ENCODE measurements around the gene GPR42. TPM values are rescaled to one million over a fixed set of nuclear protein-coding genes. Genes with fewer than 3 reads are reported as not detected.

The GPR42 gene
- total and polyA plus RNA-seq, 10 of the 15 experiments (the other 5 are each of a cell fraction or from before 2014, with no cell fraction given), result 0.13 TPM; not detected in 9

DNA sequence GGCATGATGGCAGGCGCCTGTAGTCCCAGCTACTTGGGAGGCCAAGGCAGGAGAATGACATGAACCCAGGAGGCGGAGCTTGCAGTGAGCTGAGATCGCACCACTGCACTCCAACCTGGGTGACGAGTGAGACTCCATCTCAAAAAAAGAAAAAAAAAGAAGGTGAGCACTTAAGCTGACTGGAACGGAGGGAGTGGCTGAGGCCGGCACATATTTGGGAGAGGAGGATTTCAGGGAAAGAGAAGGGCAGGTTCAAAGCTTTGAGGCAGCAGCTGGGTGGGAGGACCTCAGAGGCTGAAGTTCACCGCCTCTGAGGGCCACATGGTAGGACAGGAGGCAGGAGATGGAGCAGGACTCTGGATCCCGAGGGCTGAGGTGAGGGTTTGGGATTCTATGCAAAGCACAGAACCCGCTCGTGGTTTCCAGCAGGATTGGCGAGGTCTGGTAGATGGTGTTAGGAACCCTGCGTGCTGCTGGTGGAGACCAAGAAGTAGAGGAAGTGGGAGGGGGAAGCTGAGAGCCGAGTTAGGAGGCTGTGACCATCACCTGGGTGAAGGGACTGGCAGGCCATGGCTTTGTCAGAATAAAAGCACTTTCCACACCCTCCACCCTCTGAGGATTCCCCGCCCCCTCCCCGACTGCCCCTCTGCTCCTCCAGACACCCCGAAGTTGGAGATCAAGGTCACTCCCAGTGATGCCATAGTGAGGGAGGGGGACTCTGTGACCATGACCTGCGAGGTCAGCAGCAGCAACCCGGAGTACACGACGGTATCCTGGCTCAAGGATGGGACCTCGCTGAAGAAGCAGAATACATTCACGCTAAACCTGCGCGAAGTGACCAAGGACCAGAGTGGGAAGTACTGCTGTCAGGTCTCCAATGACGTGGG, 33.5 kb upstream of the GPR42 start (continued):
- TF ChIP-seq, protein P1, sequence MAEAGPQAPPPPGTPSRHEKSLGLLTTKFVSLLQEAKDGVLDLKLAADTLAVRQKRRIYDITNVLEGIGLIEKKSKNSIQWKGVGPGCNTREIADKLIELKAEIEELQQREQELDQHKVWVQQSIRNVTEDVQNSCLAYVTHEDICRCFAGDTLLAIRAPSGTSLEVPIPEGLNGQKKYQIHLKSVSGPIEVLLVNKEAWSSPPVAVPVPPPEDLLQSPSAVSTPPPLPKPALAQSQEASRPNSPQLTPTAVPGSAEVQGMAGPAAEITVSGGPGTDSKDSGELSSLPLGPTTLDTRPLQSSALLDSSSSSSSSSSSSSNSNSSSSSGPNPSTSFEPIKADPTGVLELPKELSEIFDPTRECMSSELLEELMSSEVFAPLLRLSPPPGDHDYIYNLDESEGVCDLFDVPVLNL (IDR thresholded peaks at IDR 0.05; ENCODE audit: low read depth, low read length), result no peak
- TF ChIP-seq, protein P2, sequence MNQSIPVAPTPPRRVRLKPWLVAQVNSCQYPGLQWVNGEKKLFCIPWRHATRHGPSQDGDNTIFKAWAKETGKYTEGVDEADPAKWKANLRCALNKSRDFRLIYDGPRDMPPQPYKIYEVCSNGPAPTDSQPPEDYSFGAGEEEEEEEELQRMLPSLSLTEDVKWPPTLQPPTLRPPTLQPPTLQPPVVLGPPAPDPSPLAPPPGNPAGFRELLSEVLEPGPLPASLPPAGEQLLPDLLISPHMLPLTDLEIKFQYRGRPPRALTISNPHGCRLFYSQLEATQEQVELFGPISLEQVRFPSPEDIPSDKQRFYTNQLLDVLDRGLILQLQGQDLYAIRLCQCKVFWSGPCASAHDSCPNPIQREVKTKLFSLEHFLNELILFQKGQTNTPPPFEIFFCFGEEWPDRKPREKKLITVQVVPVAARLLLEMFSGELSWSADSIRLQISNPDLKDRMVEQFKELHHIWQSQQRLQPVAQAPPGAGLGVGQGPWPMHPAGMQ (IDR thresholded peaks at IDR 0.05; ENCODE audit: borderline replicate concordance), result no peak
- TF ChIP-seq, protein P3, sequence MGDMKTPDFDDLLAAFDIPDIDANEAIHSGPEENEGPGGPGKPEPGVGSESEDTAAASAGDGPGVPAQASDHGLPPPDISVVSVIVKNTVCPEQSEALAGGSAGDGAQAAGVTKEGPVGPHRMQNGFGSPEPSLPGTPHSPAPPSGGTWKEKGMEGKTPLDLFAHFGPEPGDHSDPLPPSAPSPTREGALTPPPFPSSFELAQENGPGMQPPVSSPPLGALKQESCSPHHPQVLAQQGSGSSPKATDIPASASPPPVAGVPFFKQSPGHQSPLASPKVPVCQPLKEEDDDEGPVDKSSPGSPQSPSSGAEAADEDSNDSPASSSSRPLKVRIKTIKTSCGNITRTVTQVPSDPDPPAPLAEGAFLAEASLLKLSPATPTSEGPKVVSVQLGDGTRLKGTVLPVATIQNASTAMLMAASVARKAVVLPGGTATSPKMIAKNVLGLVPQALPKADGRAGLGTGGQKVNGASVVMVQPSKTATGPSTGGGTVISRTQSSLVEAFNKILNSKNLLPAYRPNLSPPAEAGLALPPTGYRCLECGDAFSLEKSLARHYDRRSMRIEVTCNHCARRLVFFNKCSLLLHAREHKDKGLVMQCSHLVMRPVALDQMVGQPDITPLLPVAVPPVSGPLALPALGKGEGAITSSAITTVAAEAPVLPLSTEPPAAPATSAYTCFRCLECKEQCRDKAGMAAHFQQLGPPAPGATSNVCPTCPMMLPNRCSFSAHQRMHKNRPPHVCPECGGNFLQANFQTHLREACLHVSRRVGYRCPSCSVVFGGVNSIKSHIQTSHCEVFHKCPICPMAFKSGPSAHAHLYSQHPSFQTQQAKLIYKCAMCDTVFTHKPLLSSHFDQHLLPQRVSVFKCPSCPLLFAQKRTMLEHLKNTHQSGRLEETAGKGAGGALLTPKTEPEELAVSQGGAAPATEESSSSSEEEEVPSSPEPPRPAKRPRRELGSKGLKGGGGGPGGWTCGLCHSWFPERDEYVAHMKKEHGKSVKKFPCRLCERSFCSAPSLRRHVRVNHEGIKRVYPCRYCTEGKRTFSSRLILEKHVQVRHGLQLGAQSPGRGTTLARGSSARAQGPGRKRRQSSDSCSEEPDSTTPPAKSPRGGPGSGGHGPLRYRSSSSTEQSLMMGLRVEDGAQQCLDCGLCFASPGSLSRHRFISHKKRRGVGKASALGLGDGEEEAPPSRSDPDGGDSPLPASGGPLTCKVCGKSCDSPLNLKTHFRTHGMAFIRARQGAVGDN (IDR thresholded peaks at IDR 0.05), result peak; percentile 30; the same call in 1 of the 2 replicates
- no peak for TF ChIP-seq ESRRA (IDR thresholded peaks at IDR 0.05; ENCODE audit: low read length)
- no peak for TF ChIP-seq BRCA1 (IDR thresholded peaks at IDR 0.05; ENCODE audit: low read depth, low read length)
- TF ChIP-seq NR2F1 (conservative IDR thresholded peaks at IDR 0.05), result no peak
- no peak for TF ChIP-seq YY1 (IDR thresholded peaks at IDR 0.05; ENCODE audit: low read depth, low read length)
- TF ChIP-seq MYB (IDR thresholded peaks at IDR 0.05; ENCODE audit: borderline replicate concordance, low read depth, low read length), result no peak
- no peak for TF ChIP-seq HDAC2 (IDR thresholded peaks at IDR 0.05)
- no peak for TF ChIP-seq TCF7 (IDR thresholded peaks at IDR 0.05; ENCODE audit: borderline replicate concordance)
- TF ChIP-seq ZNF274 (IDR thresholded peaks at IDR 0.05; ENCODE audit: insufficient read depth, insufficient read length), result no peak
- TF ChIP-seq ATF7 (IDR thresholded peaks at IDR 0.05; ENCODE audit: low read depth), result no peak
- no peak for TF ChIP-seq NFYB (IDR thresholded peaks at IDR 0.05; ENCODE audit: insufficient read depth, low read depth, low read length)
- no peak for TF ChIP-seq STAT3 (IDR thresholded peaks at IDR 0.05; ENCODE audit: low read depth, low read length)
- TF ChIP-seq, protein P4, sequence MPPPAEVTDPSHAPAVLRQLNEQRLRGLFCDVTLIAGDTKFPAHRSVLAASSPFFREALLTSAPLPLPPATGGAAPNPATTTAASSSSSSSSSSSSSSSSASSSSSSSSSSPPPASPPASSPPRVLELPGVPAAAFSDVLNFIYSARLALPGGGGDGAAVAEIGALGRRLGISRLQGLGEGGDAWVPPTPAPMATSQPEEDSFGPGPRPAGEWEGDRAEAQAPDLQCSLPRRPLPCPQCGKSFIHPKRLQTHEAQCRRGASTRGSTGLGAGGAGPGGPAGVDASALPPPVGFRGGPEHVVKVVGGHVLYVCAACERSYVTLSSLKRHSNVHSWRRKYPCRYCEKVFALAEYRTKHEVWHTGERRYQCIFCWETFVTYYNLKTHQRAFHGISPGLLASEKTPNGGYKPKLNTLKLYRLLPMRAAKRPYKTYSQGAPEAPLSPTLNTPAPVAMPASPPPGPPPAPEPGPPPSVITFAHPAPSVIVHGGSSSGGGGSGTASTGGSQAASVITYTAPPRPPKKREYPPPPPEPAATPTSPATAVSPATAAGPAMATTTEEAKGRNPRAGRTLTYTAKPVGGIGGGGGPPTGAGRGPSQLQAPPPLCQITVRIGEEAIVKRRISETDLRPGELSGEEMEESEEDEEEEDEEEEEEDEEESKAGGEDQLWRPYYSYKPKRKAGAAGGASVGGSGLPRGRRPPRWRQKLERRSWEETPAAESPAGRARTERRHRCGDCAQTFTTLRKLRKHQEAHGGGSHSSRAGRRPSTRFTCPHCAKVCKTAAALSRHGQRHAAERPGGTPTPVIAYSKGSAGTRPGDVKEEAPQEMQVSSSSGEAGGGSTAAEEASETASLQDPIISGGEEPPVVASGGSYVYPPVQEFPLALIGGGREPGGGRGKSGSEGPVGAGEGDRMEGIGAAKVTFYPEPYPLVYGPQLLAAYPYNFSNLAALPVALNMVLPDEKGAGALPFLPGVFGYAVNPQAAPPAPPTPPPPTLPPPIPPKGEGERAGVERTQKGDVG (CRISPR knock-in tag; IDR thresholded peaks at IDR 0.05), result no peak
- TF ChIP-seq SREBF2 (IDR thresholded peaks at IDR 0.05; ENCODE audit: low read length), result no peak

Measured in GM12878 (cell line).